ENCODE measurements around the gene PSME1. TPM values are rescaled to one million over a fixed set of nuclear protein-coding genes. Genes with fewer than 3 reads are reported as not detected.

PSME1 gene
- total RNA-seq, 4 donors from 2014 or later: 100 to 256 (median 116) TPM

- Histone ChIP-seq H3K4me3 (no peak overlapping the region), H3K9me3 (no peaks in the 10 kb centered on the region), H3K4me1 (peaks cover 23 to 47% (median 23%) of the 10 kb centered on the region in 3 donors), H3K36me3 (peaks cover 16 to 62% (median 28%) of the 10 kb centered on the region in 3 donors), H3K27me3 (no peaks in the 10 kb centered on the region), H3K27ac (no peak overlapping the region)
- TF ChIP-seq POLR2A (IDR thresholded peaks at IDR 0.05) (no peak), CTCF (IDR thresholded peaks at IDR 0.05) (no peak)
- WGBS, 2 donors: 80 to 94% methylated on average over 3 of the region's 3 CpGs
- no peak for DNase-seq
- intact Hi-C loops (cut with DNase I): no loop called here
These were observed 13.4 kb downstream of the PSME1 start for GRCh38 chr14:24149302-24149969.

GRCh38 chr14:24150061-24150460 is 14.1 kb downstream of the PSME1 start:
- no peaks in the 10 kb centered on the region for H3K9me3 ChIP-seq

GRCh38 chr14:24150567-24150966 is 14.6 kb downstream of the PSME1 start:
- H3K9me3 ChIP-seq: no peaks in the 10 kb centered on the region
- TF ChIP-seq POLR2A (IDR thresholded peaks at IDR 0.05) (no peak), CTCF (IDR thresholded peaks at IDR 0.05) (no peak)
- WGBS, 2 donors: 67 to 72% methylated on average over 1 to 2 of the region's 9 CpGs
- DNase-seq: no peak
- no peak overlapping the region for H3K4me3 ChIP-seq
- no peaks in the 10 kb centered on the region for H3K27me3 ChIP-seq
- intact Hi-C loops (cut with DNase I): no loop called here
- peaks cover 28 to 73% (median 36%) of the 10 kb centered on the region in 3 donors for H3K36me3 ChIP-seq
- no peak overlapping the region for H3K27ac ChIP-seq
- H3K4me1 ChIP-seq: peaks cover 13 to 35% (median 14%) of the 10 kb centered on the region in 3 donors

More at GRCh38 chr14:24150061-24150460, 14.1 kb downstream of the PSME1 start:
- peaks cover 18 to 40% (median 19%) of the 10 kb centered on the region in 3 donors for H3K4me1 ChIP-seq
- TF ChIP-seq CTCF (IDR thresholded peaks at IDR 0.05): no peak
- no peak for TF ChIP-seq POLR2A (IDR thresholded peaks at IDR 0.05)
- no peak overlapping the region for H3K4me3 ChIP-seq
- 90 to 100% methylated on average over 2 to 7 of the region's 9 CpGs for WGBS, 2 donors
- intact Hi-C loops (cut with DNase I): no loop called here
- no peaks in the 10 kb centered on the region for H3K27me3 ChIP-seq
- no peak overlapping the region for H3K27ac ChIP-seq
- DNase-seq: no peak
- peaks cover 23 to 68% (median 31%) of the 10 kb centered on the region in 3 donors for H3K36me3 ChIP-seq

GRCh38 chr14:24150993-24151392 is 15.0 kb downstream of the PSME1 start:
- H3K36me3 ChIP-seq: peaks cover 30 to 77% (median 40%) of the 10 kb centered on the region in 3 donors
- WGBS, 2 donors: 67 to 92% methylated on average over 3 to 7 of the region's 9 CpGs
- no peaks in the 10 kb centered on the region for H3K9me3 ChIP-seq
- intact Hi-C loops (cut with DNase I): no loop called here
- no peak for DNase-seq
- H3K27ac ChIP-seq: no peak overlapping the region
- H3K4me3 ChIP-seq: no peak overlapping the region
- H3K4me1 ChIP-seq: peaks cover 9 to 31% (median 10%) of the 10 kb centered on the region in 3 donors
- TF ChIP-seq CTCF (IDR thresholded peaks at IDR 0.05) (no peak), POLR2A (IDR thresholded peaks at IDR 0.05) (no peak)
- no peaks in the 10 kb centered on the region for H3K27me3 ChIP-seq

- WGBS, 2 donors: 89 to 96% methylated on average over 7 to 10 of the region's 16 CpGs
- Histone ChIP-seq H3K36me3 (peaks cover 30 to 83% (median 46%) of the 10 kb centered on the region in 3 donors), H3K27ac (no peak overlapping the region), H3K9me3 (no peaks in the 10 kb centered on the region), H3K4me3 (no peak overlapping the region), H3K4me1 (peaks cover 8 to 28% (median 9%) of the 10 kb centered on the region in 3 donors), H3K27me3 (no peaks in the 10 kb centered on the region)
- intact Hi-C loops (cut with DNase I): no loop called here
- no peak for TF ChIP-seq CTCF (IDR thresholded peaks at IDR 0.05)
- TF ChIP-seq POLR2A (IDR thresholded peaks at IDR 0.05): no peak
- no peak for DNase-seq
These were observed 15.5 kb downstream of the PSME1 start for GRCh38 chr14:24151404-24152080.
